Stimulated activated CD4-positive, alpha-beta T cell treated with anti-CD3 and anti-CD28 coated beads, Interleukin-4, amount 100 ng/mL, for 1 hour (primary cell): ENCODE data around the gene TUB.

Experiments
- DNase-seq: peaks from one replicate; pipeline ENCODE4 v3.0.0-alpha.2; 2020

TUB gene

GRCh38 chr11:8092587-8093424, 11.8 kb downstream of the TUB start:
- peak; percentile 44 for DNase-seq

- DNase-seq: no peak
These were observed 13.0 kb downstream of the TUB start for GRCh38 chr11:8093931-8094575.

- no peak for DNase-seq
These were observed 13.6 kb downstream of the TUB start for GRCh38 chr11:8094656-8095055.

- DNase-seq: no peak
These were observed 14.4 kb downstream of the TUB start for GRCh38 chr11:8095371-8095770.

- no peak for DNase-seq
These were observed 15.0 kb downstream of the TUB start for GRCh38 chr11:8095806-8096522.

- DNase-seq: no peak
These were observed 15.6 kb downstream of the TUB start for GRCh38 chr11:8096575-8096974.

GRCh38 chr11:8097062-8097461, 16.1 kb downstream of the TUB start:
- no peak for DNase-seq

GRCh38 chr11:8097468-8097867, 16.5 kb downstream of the TUB start:
- DNase-seq: no peak

- no peak for DNase-seq
These were observed 16.9 kb downstream of the TUB start for GRCh38 chr11:8097926-8098325.

GRCh38 chr11:8098361-8098760, 17.4 kb downstream of the TUB start:
- no peak for DNase-seq

- DNase-seq: no peak
These were observed 17.9 kb downstream of the TUB start for GRCh38 chr11:8098879-8099278.

- DNase-seq: peak; percentile 75
These were observed 18.4 kb downstream of the TUB start for GRCh38 chr11:8099291-8099899.

GRCh38 chr11:8100158-8100557, 19.1 kb downstream of the TUB start:
- DNase-seq: no peak

GRCh38 chr11:8100605-8101004, 19.6 kb downstream of the TUB start:
- no peak for DNase-seq

GRCh38 chr11:8101421-8101820, 20.4 kb downstream of the TUB start:
- no peak for DNase-seq

- DNase-seq: no peak
These were observed 21.4 kb downstream of the TUB start for GRCh38 chr11:8102296-8102915.

GRCh38 chr11:8102965-8103364, 22.0 kb downstream of the TUB start:
- no peak for DNase-seq

- DNase-seq: no peak
These were observed 22.9 kb downstream of the TUB start for GRCh38 chr11:8103909-8104308.

- DNase-seq: no peak
These were observed 24.1 kb downstream of the TUB start for GRCh38 chr11:8105133-8105532.

- DNase-seq: no peak
These were observed 24.7 kb downstream of the TUB start for GRCh38 chr11:8105666-8106065.

- no peak for DNase-seq
These were observed 25.7 kb downstream of the TUB start for GRCh38 chr11:8106679-8107078.

GRCh38 chr11:8107642-8108041, 26.6 kb downstream of the TUB start:
- DNase-seq: no peak

GRCh38 chr11:8108421-8108820, 27.4 kb downstream of the TUB start:
- no peak for DNase-seq
